Renal cortical epithelial cell (primary cell): Measurements from ENCODE around the gene SYT7. TPM values are rescaled to one million over a fixed set of nuclear protein-coding genes. Genes with fewer than 3 reads are reported as not detected.

Experiments
- DNase-seq: peaks from one replicate; pipeline ENCODE4 v3.0.0-alpha.2; 2011; ENCODE audit warnings: low read depth
- total RNA-seq: library from RNA; depleted of rRNA; stranded (reverse); fragments of >200 nt; gene quantifications from 2 replicates; pipeline ENCODE4 v1.2.3, GENCODE V29; 2014

Gene SYT7
- total RNA-seq, 1 donor from 2014 or later, result 0.35 TPM

- DNase-seq, result no peak
These were observed 4.2 kb upstream of the SYT7 start for GRCh38 chr11:61585115-61585514.

- DNase-seq, result no peak
These were observed 1.1 kb upstream of the SYT7 start for GRCh38 chr11:61581931-61582330.

GRCh38 chr11:61580271-61580888 is 496 bp downstream of the SYT7 start:
- DNase-seq, result no peak

- no peak for DNase-seq
These were observed 1.1 kb downstream of the SYT7 start for GRCh38 chr11:61579676-61580270.

- no peak for DNase-seq
These were observed 1.8 kb downstream of the SYT7 start for GRCh38 chr11:61578819-61579675.

- no peak for DNase-seq
These were observed 3.3 kb downstream of the SYT7 start for GRCh38 chr11:61577383-61578118.

GRCh38 chr11:61575886-61576861 is 4.7 kb downstream of the SYT7 start:
- DNase-seq, result no peak

- DNase-seq, result no peak
These were observed 6.3 kb downstream of the SYT7 start for GRCh38 chr11:61574611-61575010.

GRCh38 chr11:61572913-61573312 is 8.0 kb downstream of the SYT7 start:
- DNase-seq, result no peak

GRCh38 chr11:61571869-61572268 is 9.0 kb downstream of the SYT7 start:
- DNase-seq, result no peak

GRCh38 chr11:61571337-61571736 is 9.5 kb downstream of the SYT7 start:
- no peak for DNase-seq

GRCh38 chr11:61569701-61570100 is 11.2 kb downstream of the SYT7 start:
- DNase-seq, result no peak

GRCh38 chr11:61569018-61569417 is 11.9 kb downstream of the SYT7 start:
- no peak for DNase-seq

GRCh38 chr11:61567286-61568061 is 13.4 kb downstream of the SYT7 start:
- DNase-seq, result peak; percentile 53

- no peak for DNase-seq
These were observed 15.8 kb downstream of the SYT7 start for GRCh38 chr11:61564936-61565696.

- DNase-seq, result no peak
These were observed 20.1 kb downstream of the SYT7 start for GRCh38 chr11:61560751-61561150.

- DNase-seq, result no peak
These were observed 24.3 kb downstream of the SYT7 start for GRCh38 chr11:61556621-61557020.

GRCh38 chr11:61555978-61556377 is 24.9 kb downstream of the SYT7 start:
- DNase-seq, result no peak
